Gastrocnemius medialis (tissue), 4 donors: ENCODE results near the gene KCNV2.

ENCODE experiments used
- POLR2A ChIP-seq, 2 donors: fragments of 450-650 bp; IDR thresholded peaks; one replicate each; pipeline ENCODE4 v1.6.1; 2017; ENCODE audit warnings: antibody characterized with exemption in 2 of 2, mild to moderate bottlenecking in 2 of 2, moderate library complexity in 2 of 2
- TF ChIP-seq, protein P1 (sequence below), 5 experiments: fragments of 450-650 bp in 3 of 5; fragments of 200-600 bp in 2 of 5; sonication (generic) in 2 of 5; IDR thresholded peaks in 4 of 5; conservative IDR thresholded peaks in 1 of 5; 1 replicate in 4 of 5; 2 replicates in 1 of 5; pipeline ENCODE4 v1.5.1; 2016 to 2019; ENCODE audit warnings: antibody characterized with exemption in 5 of 5, mild to moderate bottlenecking in 3 of 5, moderate library complexity in 3 of 5

DNA sequence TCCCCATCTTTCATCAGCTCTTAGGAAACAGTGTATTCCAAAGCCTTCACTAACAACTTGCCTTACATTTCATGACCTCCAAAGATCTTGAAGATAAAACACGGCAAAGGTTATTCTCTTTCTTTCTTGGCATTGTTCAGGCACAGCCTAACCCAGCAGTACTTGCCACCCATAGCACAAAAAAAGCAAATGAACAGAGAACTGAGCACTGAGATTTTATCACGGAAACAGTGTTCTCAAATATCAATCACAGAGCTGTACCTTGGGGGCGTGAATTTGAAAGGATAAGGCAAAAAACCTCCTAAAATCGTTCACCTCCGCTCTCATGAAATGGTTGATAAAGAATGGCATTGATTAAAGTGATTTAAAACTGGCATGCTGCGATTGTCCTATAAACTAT is 16.9 kb upstream of the KCNV2 start:
- TF ChIP-seq, protein P1, sequence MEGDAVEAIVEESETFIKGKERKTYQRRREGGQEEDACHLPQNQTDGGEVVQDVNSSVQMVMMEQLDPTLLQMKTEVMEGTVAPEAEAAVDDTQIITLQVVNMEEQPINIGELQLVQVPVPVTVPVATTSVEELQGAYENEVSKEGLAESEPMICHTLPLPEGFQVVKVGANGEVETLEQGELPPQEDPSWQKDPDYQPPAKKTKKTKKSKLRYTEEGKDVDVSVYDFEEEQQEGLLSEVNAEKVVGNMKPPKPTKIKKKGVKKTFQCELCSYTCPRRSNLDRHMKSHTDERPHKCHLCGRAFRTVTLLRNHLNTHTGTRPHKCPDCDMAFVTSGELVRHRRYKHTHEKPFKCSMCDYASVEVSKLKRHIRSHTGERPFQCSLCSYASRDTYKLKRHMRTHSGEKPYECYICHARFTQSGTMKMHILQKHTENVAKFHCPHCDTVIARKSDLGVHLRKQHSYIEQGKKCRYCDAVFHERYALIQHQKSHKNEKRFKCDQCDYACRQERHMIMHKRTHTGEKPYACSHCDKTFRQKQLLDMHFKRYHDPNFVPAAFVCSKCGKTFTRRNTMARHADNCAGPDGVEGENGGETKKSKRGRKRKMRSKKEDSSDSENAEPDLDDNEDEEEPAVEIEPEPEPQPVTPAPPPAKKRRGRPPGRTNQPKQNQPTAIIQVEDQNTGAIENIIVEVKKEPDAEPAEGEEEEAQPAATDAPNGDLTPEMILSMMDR (IDR thresholded peaks at IDR 0.05 in 4 of 5, conservative IDR thresholded peaks at IDR 0.05 in 1 of 5), result no peak
- TF ChIP-seq POLR2A (IDR thresholded peaks at IDR 0.05), result no peak
